Stimulated activated CD8-positive, alpha-beta memory T cell treated with anti-CD3 and anti-CD28 coated beads, Interleukin-12 subunit alpha, Interleukin-12 subunit beta, amount 100 ng/mL, for 24 hours (primary cell): ENCODE results near the gene PPP1R13L.
"Not testable (repeated sequence)": the region's sequence is repeated elsewhere in the genome, so short reads cannot be mapped to it uniquely, and the experiment has no call there.

Experiments
- DNase-seq: peaks from one replicate; pipeline ENCODE4 v3.0.0-alpha.2; 2020; ENCODE audit errors: extremely low read depth

PPP1R13L gene

DNA sequence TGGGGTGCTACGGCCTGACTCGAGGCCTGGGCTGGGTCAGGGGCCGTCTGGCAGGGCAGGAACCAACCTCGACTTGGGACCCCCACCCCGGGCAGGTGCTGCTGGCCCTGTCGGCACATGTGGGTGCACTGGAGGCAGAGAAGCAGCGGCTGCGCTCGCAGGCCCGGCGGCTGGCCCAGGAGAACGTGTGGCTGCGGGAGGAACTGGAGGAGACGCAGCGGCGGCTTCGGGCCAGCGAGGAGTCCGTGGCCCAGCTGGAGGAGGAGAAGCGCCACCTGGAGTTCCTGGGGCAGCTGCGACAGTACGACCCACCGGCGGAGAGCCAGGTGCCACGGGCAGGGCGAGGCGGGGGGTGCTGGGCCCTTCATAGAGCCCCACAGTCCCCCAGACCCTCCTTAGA is 58.4 kb downstream of the PPP1R13L start:
- DNase-seq = no peak

DNA sequence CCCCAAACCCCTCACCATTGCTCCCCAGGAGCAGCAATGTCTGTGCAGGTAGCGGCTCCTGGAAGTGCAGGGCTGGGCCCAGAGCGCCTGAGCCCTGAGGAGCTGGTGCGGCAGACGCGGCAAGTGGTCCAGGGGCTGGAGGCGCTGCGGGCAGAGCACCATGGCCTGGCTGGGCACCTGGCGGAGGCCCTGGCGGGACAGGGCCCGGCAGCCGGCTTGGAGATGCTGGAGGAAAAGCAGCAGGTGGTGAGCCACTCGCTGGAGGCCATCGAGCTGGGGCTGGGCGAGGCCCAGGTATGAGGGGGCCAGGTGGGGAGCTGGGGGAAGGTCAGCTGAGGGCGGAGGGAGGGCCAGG is 59.4 kb downstream of the PPP1R13L start:
- DNase-seq = no peak

DNA sequence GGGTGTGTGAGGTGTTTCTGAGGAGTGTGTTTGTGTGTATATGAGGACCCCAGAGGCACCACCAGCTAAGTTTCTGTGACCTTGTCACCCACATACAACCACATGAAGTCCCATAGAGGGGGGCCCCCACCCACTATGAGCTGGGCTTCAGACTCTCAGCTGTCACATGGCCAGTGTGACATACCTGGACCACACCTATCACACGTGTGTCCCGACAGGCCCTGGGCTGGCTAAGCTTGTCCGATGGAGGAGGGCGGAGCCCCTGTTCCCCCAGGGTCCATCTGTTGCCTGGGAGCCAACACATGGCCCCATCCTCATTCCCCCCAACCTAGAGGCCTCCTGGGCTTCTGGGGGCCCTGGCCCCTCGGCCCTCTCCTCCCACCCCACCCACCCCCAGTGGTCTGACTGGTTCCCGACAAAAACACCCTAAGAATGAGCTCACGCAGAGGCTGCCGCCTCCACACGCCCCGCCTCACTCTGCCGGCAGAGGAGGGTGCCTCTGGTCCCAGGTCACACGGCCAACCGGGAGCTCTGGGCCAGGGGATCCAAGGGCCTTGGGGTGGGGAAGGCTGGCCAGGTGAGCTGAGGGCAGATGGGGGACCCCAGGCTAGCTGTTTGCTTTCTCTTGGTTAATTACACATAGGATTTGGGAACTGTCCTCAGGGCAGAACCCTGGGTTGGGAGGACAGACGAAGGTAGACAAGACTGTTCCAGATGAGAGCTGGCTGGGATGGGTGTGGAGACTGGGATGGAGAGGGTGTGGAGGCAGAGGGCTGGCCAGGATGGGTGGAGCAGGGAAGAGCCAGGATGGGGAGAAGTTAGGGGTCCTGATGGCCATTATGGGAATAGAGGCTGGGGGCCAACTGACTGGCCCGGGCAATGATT is 60.0 kb downstream of the PPP1R13L start:
- no peak for DNase-seq

DNA sequence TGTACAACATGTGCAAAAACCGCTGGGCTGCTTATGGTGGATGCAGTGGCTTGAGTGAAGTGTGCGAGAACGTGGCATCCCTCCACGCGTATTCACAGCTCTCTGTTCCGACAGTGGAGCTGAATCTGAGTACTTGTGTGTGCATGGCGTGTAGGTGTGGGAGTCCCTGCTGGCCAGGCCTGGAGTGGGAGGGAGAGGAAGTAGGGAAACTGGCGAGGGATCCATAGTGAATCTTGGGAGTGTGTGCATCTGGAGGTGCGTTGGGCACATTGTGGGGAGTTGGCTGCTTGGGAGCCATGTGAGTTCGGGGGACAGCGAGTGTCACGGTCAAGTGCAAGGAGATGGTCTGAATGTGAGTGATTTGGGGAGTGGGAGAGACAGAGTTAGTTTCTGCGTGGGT is 62.0 kb downstream of the PPP1R13L start:
- DNase-seq = no peak

GRCh38 chr19:45340899-45341453 is 63.9 kb downstream of the PPP1R13L start:
- no peak for DNase-seq

DNA sequence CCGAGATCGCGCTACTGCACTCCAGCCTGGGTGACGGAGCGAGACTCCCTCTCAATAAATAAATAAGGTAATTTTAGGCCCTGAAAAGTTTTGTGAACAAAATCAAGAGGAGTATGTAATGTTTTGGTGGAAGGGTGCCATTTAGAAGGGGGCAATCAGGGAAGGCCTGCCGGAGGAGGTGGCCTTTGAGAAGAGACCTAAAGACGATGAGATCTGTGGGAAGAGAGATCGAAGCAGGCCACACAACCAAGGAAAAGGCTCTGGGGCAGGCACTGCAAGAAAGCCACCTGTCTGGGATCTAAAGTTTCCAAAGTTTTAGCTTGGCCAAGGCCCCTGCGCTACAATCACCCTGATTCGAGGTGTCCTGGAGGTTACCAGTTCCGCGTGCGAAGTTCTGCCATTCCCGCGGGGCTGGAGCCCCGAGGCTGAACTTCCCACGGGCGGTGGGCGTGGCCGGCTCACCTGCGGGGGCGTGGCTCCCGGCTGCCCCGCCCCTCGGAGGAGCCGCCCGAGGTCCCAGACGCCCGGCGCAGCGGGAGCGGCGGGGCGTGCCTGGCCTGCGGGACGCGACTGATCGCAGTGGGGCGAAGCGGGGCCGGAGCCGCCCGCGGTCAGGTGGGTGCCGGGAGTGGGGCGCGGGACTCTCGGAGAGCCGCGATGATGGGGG is 64.5 kb downstream of the PPP1R13L start, which contains the start of gene KLC3:
KLC3 (plus strand) TSS at position 519 of the 667 bp plus-strand sequence. CDS start 4,792 bp downstream, outside the sequence.
- no peak for DNase-seq

DNA sequence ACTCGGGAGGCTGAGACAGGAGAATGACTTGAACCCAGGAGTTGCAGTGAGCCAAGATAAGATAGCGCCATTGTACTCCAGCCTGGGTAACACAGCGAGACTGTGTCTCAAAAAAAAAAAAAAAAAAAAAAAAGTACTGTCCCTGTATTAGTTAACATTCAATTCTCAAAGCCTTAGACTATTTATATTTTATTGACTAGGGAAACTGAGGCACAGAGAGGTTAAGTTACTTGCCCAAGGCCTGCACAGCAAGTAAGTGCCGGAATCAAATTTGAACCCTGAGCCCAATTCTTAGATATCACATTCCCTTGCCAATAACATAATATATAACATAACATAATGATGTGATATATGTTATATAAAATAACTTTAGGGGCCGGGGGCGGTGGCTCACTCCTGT is 65.2 kb downstream of the PPP1R13L start:
- DNase-seq = no peak

DNA sequence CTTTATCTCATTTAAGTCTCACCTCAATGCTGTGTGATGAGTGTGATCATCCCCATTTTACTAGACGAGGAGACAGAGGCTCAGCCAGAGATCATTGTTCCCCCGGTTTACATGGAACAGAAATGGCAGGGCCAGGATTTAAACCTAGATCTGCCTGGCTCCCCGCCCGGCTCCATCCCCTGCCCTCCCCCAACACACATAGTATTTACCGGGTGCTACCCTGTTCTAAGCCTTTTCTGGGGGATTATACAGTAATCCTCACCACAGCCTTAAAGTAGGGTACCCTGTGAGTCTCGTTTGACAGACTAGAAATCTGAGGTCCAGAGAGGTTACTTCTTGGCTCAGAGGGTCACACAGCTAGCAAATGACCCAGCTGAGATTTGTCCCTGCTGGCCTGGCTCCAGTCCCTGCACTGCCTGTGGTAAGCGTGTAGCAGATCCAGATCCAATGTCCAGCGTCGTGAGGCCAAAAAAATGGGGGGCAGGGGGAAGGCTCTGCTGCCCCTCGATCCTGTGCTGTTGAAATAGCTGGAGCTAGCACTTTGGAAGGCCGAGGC is 68.1 kb downstream of the PPP1R13L start:
- DNase-seq = no peak

GRCh38 chr19:45334881-45335280 is 70.0 kb downstream of the PPP1R13L start:
- not testable (repeated sequence) for DNase-seq

- no peak for DNase-seq
Measured at GRCh38 chr19:45333609-45334303, 71.1 kb downstream of the PPP1R13L start.

GRCh38 chr19:45331411-45331810 is 73.5 kb downstream of the PPP1R13L start:
- no peak for DNase-seq
